ENCODE data around the gene C16orf74. TPM values are rescaled to one million over a fixed set of nuclear protein-coding genes. Genes with fewer than 3 reads are reported as not detected.

Gene C16orf74
- total and polyA plus RNA-seq, 3 donors from 2014 or later: 3.8 to 6.0 (median 4.3) TPM

- no peak overlapping the region for H3K27ac ChIP-seq
- no peaks in the 10 kb centered on the region for H3K27me3 ChIP-seq
- no peaks in the 10 kb centered on the region for H3K36me3 ChIP-seq (ENCODE audit: low read depth, missing control alignments)
- 93% methylated on average over 6 of the region's 6 CpGs for WGBS, 2 donors
- H3K9me3 ChIP-seq: no peaks in the 10 kb centered on the region
- no peak for DNase-seq
- intact Hi-C loops (cut with DNase I; ENCODE audit: low total_unique reads): no loop called here
- H3K4me1 ChIP-seq: no peaks in the 10 kb centered on the region
- H3K4me3 ChIP-seq: no peak overlapping the region
- TF ChIP-seq CTCF (IDR thresholded peaks at IDR 0.05) (no peak), POLR2A (IDR thresholded peaks at IDR 0.05) (no peak)
Measured at GRCh38 chr16:85782451-85782850, 31.6 kb upstream of the C16orf74 start.

- no peaks in the 10 kb centered on the region for H3K4me1 ChIP-seq
- H3K4me3 ChIP-seq: no peak overlapping the region
- no peaks in the 10 kb centered on the region for H3K9me3 ChIP-seq
- 63 to 86% methylated on average over 16 of the region's 16 CpGs for WGBS, 2 donors
- intact Hi-C loops (cut with DNase I; ENCODE audit: low total_unique reads): no loop called here
- no peaks in the 10 kb centered on the region for H3K27me3 ChIP-seq
- peak; percentile 73 for DNase-seq
- H3K27ac ChIP-seq: no peak overlapping the region
- TF ChIP-seq CTCF (IDR thresholded peaks at IDR 0.05) (no peak), POLR2A (IDR thresholded peaks at IDR 0.05) (no peak)
- no peaks in the 10 kb centered on the region for H3K36me3 ChIP-seq (ENCODE audit: low read depth, missing control alignments)
Measured at GRCh38 chr16:85781695-85782370, 30.9 kb upstream of the C16orf74 start.

GRCh38 chr16:85781156-85781555 is 30.3 kb upstream of the C16orf74 start:
- Histone ChIP-seq H3K9me3 (no peaks in the 10 kb centered on the region), H3K27ac (no peak overlapping the region), H3K36me3 (ENCODE audit: low read depth, missing control alignments) (no peaks in the 10 kb centered on the region), H3K27me3 (no peaks in the 10 kb centered on the region), H3K4me1 (no peaks in the 10 kb centered on the region), H3K4me3 (no peak overlapping the region)
- TF ChIP-seq CTCF (IDR thresholded peaks at IDR 0.05): no peak
- TF ChIP-seq POLR2A (IDR thresholded peaks at IDR 0.05): no peak
- intact Hi-C loops (cut with DNase I; ENCODE audit: low total_unique reads): no loop called here
- DNase-seq: no peak
- WGBS, 2 donors: 88 to 97% methylated on average over 10 of the region's 10 CpGs

- no peak overlapping the region for H3K4me3 ChIP-seq
- no peak for DNase-seq
- intact Hi-C loops (cut with DNase I; ENCODE audit: low total_unique reads): no loop called here
- no peaks in the 10 kb centered on the region for H3K9me3 ChIP-seq
- H3K4me1 ChIP-seq: no peaks in the 10 kb centered on the region
- no peaks in the 10 kb centered on the region for H3K36me3 ChIP-seq (ENCODE audit: low read depth, missing control alignments)
- no peaks in the 10 kb centered on the region for H3K27me3 ChIP-seq
- TF ChIP-seq POLR2A (IDR thresholded peaks at IDR 0.05) (no peak), CTCF (IDR thresholded peaks at IDR 0.05) (no peak)
- H3K27ac ChIP-seq: no peak overlapping the region
- WGBS, 2 donors: 91 to 92% methylated on average over 26 of the region's 26 CpGs
Measured at GRCh38 chr16:85780281-85780680, 29.4 kb upstream of the C16orf74 start.

GRCh38 chr16:85778873-85779272 is 28.0 kb upstream of the C16orf74 start:
- WGBS, 2 donors: 88 to 90% methylated on average over 12 of the region's 12 CpGs
- H3K4me1 ChIP-seq: no peaks in the 10 kb centered on the region
- no peak for TF ChIP-seq POLR2A (IDR thresholded peaks at IDR 0.05)
- no peak for TF ChIP-seq CTCF (IDR thresholded peaks at IDR 0.05)

More at GRCh38 chr16:85778873-85779272, 28.0 kb upstream of the C16orf74 start:
- DNase-seq: no peak
- H3K9me3 ChIP-seq: no peaks in the 10 kb centered on the region
- no peaks in the 10 kb centered on the region for H3K27me3 ChIP-seq
- H3K27ac ChIP-seq: no peak overlapping the region
- intact Hi-C loops (cut with DNase I; ENCODE audit: low total_unique reads): no loop called here
- H3K4me3 ChIP-seq: no peak overlapping the region
- H3K36me3 ChIP-seq (ENCODE audit: low read depth, missing control alignments): no peaks in the 10 kb centered on the region
